Activated T-cell treated with anti-CD3 and anti-CD28 coated beads for 1 hour (primary cell): ENCODE measurements around the gene PCDHGA7.
"Not testable (repeated sequence)": the region's sequence is repeated elsewhere in the genome, so short reads cannot be mapped to it uniquely, and the experiment has no call there.

Experiments used
- DNase-seq: peaks from one replicate; pipeline ENCODE4 v3.0.0-alpha.2; 2020; ENCODE audit warnings: low read depth

PCDHGA7 gene

GRCh38 chr5:141382469-141383294 is at the start of gene PCDHGA7:
PCDHGA7 (plus strand) TSS chr5:141382742; CDS start chr5:141382900, 158 bp downstream.
- DNase-seq, result no peak

- DNase-seq, result no peak
Observed at GRCh38 chr5:141338538-141339306, 43.8 kb upstream of the PCDHGA7 start, which contains the start of gene PCDHGA2. PCDHGA2 (plus strand) TSS chr5:141338760.

- DNase-seq, result not testable (repeated sequence)
Observed at GRCh38 chr5:141340781-141341354, 41.7 kb upstream of the PCDHGA7 start.

- DNase-seq, result no peak
Observed at GRCh38 chr5:141342773-141343172, 39.8 kb upstream of the PCDHGA7 start.

GRCh38 chr5:141343242-141343952 is 39.1 kb upstream of the PCDHGA7 start, which contains the start of gene PCDHGA3:
PCDHGA3 (plus strand) TSS chr5:141343829; CDS start chr5:141344034, 205 bp downstream.
- no peak for DNase-seq

GRCh38 chr5:141343953-141344463 is 38.5 kb upstream of the PCDHGA7 start:
- no peak for DNase-seq

- DNase-seq, result no peak
Observed at GRCh38 chr5:141345327-141345726, 37.2 kb upstream of the PCDHGA7 start.

- not testable (repeated sequence) for DNase-seq
Observed at GRCh38 chr5:141346017-141346416, 36.5 kb upstream of the PCDHGA7 start.

- DNase-seq, result peak; percentile 11
Observed at GRCh38 chr5:141349917-141350619, 32.5 kb upstream of the PCDHGA7 start, which contains the start of gene PCDHGB1. PCDHGB1 (plus strand) TSS chr5:141350099; CDS start chr5:141350261, 162 bp downstream.

- DNase-seq, result no peak
Observed at GRCh38 chr5:141351591-141351990, 31.0 kb upstream of the PCDHGA7 start.

- no peak for DNase-seq
Observed at GRCh38 chr5:141354900-141355469, 27.6 kb upstream of the PCDHGA7 start, which contains the start of gene PCDHGA4. PCDHGA4 (plus strand) TSS chr5:141355021; CDS start chr5:141355108, 87 bp downstream.

GRCh38 chr5:141355641-141356040 is 26.9 kb upstream of the PCDHGA7 start:
- DNase-seq, result no peak

GRCh38 chr5:141356133-141356532 is 26.4 kb upstream of the PCDHGA7 start:
- DNase-seq, result no peak

- DNase-seq, result no peak
Observed at GRCh38 chr5:141356950-141357349, 25.6 kb upstream of the PCDHGA7 start.

- DNase-seq, result no peak
Observed at GRCh38 chr5:141359790-141360426, 22.6 kb upstream of the PCDHGA7 start, which contains the start of gene PCDHGB2. PCDHGB2 (plus strand) TSS chr5:141359994; CDS start chr5:141360136, 142 bp downstream.

GRCh38 chr5:141360685-141361084 is 21.9 kb upstream of the PCDHGA7 start:
- DNase-seq, result no peak

- DNase-seq, result no peak
Observed at GRCh38 chr5:141362719-141363118, 19.8 kb upstream of the PCDHGA7 start.

- DNase-seq, result no peak
Observed at GRCh38 chr5:141363952-141364660, 18.4 kb upstream of the PCDHGA7 start, which contains the start of gene PCDHGA5. PCDHGA5 (plus strand) TSS chr5:141364162; CDS start chr5:141364331, 169 bp downstream.
